Skeletal muscle tissue (tissue), 4 donors: ENCODE measurements around the gene IL1RAPL1. TPM values are rescaled to one million over a fixed set of nuclear protein-coding genes. Genes with fewer than 3 reads are reported as not detected.

ENCODE experiments used
- H3K27ac ChIP-seq: one replicate; pipeline ENCODE4 v1.7.0; 2013; ENCODE audit warnings: mild to moderate bottlenecking, low read depth, low read length, inconsistent platforms
- H3K27me3 ChIP-seq, 3 donors: one replicate each; pipeline ENCODE4 v1.7.0; 2013; ENCODE audit warnings: low read length in 3 of 3; ENCODE audit not compliant: control insufficient read depth in 3 of 3, insufficient read depth in 3 of 3
- H3K36me3 ChIP-seq, 3 donors: one replicate each; pipeline ENCODE4 v1.7.0; 2013; ENCODE audit warnings: low read length in 3 of 3; ENCODE audit not compliant: control insufficient read depth in 3 of 3, insufficient read depth in 3 of 3
- H3K4me1 ChIP-seq, 3 donors: one replicate each; pipeline ENCODE4 v1.7.0; 2013; ENCODE audit warnings: low read length in 3 of 3, mild to moderate bottlenecking in 3 of 3; ENCODE audit not compliant: control insufficient read depth in 3 of 3, insufficient read depth in 3 of 3
- H3K4me3 ChIP-seq, 3 donors: one replicate each; pipeline ENCODE4 v1.7.0; 2013; ENCODE audit warnings: low read length in 3 of 3
- H3K9ac ChIP-seq, 3 donors: one replicate each; pipeline ENCODE4 v1.7.0; 2013; ENCODE audit warnings: low read length in 3 of 3, mild to moderate bottlenecking in 3 of 3, moderate library complexity in 2 of 3, low read depth in 1 of 3
- H3K9me3 ChIP-seq, 3 donors: one replicate each; pipeline ENCODE4 v1.7.0; 2013; ENCODE audit warnings: low read length in 3 of 3; ENCODE audit not compliant: control insufficient read depth in 3 of 3
- total RNA-seq: library from RNA; depleted of rRNA; stranded (reverse); fragments of >200 nt; gene quantifications from one replicate; pipeline ENCODE4 v1.2.3, GENCODE V29; 2014
- donor health status: Osteomylitis.

IL1RAPL1 gene
- total RNA-seq, 1 donor from 2014 or later, result 3.7 TPM

- H3K4me1 ChIP-seq, result no peaks in the 10 kb centered on the region
- no peak overlapping the region for H3K9ac ChIP-seq
- H3K27me3 ChIP-seq, result no peaks in the 10 kb centered on the region
- H3K27ac ChIP-seq, result no peak overlapping the region
- no peak overlapping the region for H3K4me3 ChIP-seq
- H3K36me3 ChIP-seq, result no peaks in the 10 kb centered on the region
- H3K9me3 ChIP-seq, result no peaks in the 10 kb centered on the region
These were observed 948.2 kb downstream of the IL1RAPL1 start for GRCh38 chrX:29535212-29536162.

- Histone ChIP-seq H3K36me3 (no peaks in the 10 kb centered on the region), H3K9ac (no peak overlapping the region), H3K27ac (no peak overlapping the region), H3K27me3 (no peaks in the 10 kb centered on the region), H3K4me3 (no peak overlapping the region), H3K4me1 (no peaks in the 10 kb centered on the region), H3K9me3 (no peaks in the 10 kb centered on the region)
These were observed 953.8 kb downstream of the IL1RAPL1 start for GRCh38 chrX:29541038-29541437.

- H3K27ac ChIP-seq, result no peak overlapping the region
These were observed 954.9 kb downstream of the IL1RAPL1 start for GRCh38 chrX:29542152-29542551.

GRCh38 chrX:29545878-29546277 is 958.6 kb downstream of the IL1RAPL1 start:
- Histone ChIP-seq H3K4me1 (no peaks in the 10 kb centered on the region), H3K9ac (no peak overlapping the region), H3K27ac (no peak overlapping the region), H3K9me3 (no peaks in the 10 kb centered on the region), H3K4me3 (no peak overlapping the region), H3K27me3 (no peaks in the 10 kb centered on the region), H3K36me3 (no peaks in the 10 kb centered on the region)

More at GRCh38 chrX:29542152-29542551, 954.9 kb downstream of the IL1RAPL1 start:
- Histone ChIP-seq H3K36me3 (no peaks in the 10 kb centered on the region), H3K4me3 (no peak overlapping the region), H3K9me3 (no peaks in the 10 kb centered on the region), H3K9ac (no peak overlapping the region), H3K4me1 (no peaks in the 10 kb centered on the region), H3K27me3 (no peaks in the 10 kb centered on the region)

GRCh38 chrX:29547877-29548276 is 960.6 kb downstream of the IL1RAPL1 start:
- Histone ChIP-seq H3K36me3 (no peaks in the 10 kb centered on the region), H3K9me3 (no peaks in the 10 kb centered on the region), H3K27me3 (no peaks in the 10 kb centered on the region), H3K9ac (no peak overlapping the region), H3K4me3 (no peak overlapping the region), H3K4me1 (no peaks in the 10 kb centered on the region), H3K27ac (no peak overlapping the region)

- H3K27me3 ChIP-seq, result no peaks in the 10 kb centered on the region
- H3K9me3 ChIP-seq, result no peaks in the 10 kb centered on the region
- H3K9ac ChIP-seq, result no peak overlapping the region
- no peaks in the 10 kb centered on the region for H3K4me1 ChIP-seq
- H3K27ac ChIP-seq, result no peak overlapping the region
- no peak overlapping the region for H3K4me3 ChIP-seq
- no peaks in the 10 kb centered on the region for H3K36me3 ChIP-seq
These were observed 966.3 kb downstream of the IL1RAPL1 start for GRCh38 chrX:29553542-29553941.

GRCh38 chrX:29555465-29556091 is 968.3 kb downstream of the IL1RAPL1 start:
- Histone ChIP-seq H3K36me3 (no peaks in the 10 kb centered on the region), H3K27me3 (no peaks in the 10 kb centered on the region), H3K27ac (no peak overlapping the region), H3K9ac (no peak overlapping the region), H3K4me3 (no peak overlapping the region), H3K9me3 (no peaks in the 10 kb centered on the region), H3K4me1 (no peaks in the 10 kb centered on the region)

GRCh38 chrX:29560065-29560464 is 972.8 kb downstream of the IL1RAPL1 start:
- H3K9me3 ChIP-seq, result peaks cover 0 to 5% (median 0%) of the 10 kb centered on the region in 3 donors
- H3K4me3 ChIP-seq, result no peak overlapping the region
- no peaks in the 10 kb centered on the region for H3K27me3 ChIP-seq
- H3K27ac ChIP-seq, result no peak overlapping the region
- H3K9ac ChIP-seq, result no peak overlapping the region
- H3K36me3 ChIP-seq, result no peaks in the 10 kb centered on the region
- no peaks in the 10 kb centered on the region for H3K4me1 ChIP-seq

GRCh38 chrX:29561417-29561816 is 974.2 kb downstream of the IL1RAPL1 start:
- no peaks in the 10 kb centered on the region for H3K4me1 ChIP-seq
- H3K27ac ChIP-seq, result no peak overlapping the region
- H3K27me3 ChIP-seq, result no peaks in the 10 kb centered on the region
- H3K4me3 ChIP-seq, result no peak overlapping the region
- no peak overlapping the region for H3K9ac ChIP-seq
- H3K36me3 ChIP-seq, result no peaks in the 10 kb centered on the region
- H3K9me3 ChIP-seq, result peaks cover 0 to 5% (median 0%) of the 10 kb centered on the region in 3 donors

GRCh38 chrX:29580560-29580959 is 993.3 kb downstream of the IL1RAPL1 start:
- Histone ChIP-seq H3K9ac (no peak overlapping the region), H3K9me3 (no peaks in the 10 kb centered on the region), H3K36me3 (no peaks in the 10 kb centered on the region), H3K4me1 (no peaks in the 10 kb centered on the region), H3K4me3 (no peak overlapping the region), H3K27ac (no peak overlapping the region), H3K27me3 (no peaks in the 10 kb centered on the region)
